RWPE1 (cell line): ENCODE data around the gene UROS.

Experiments
- CTCF ChIA-PET: fragments of 350-600 bp; sonication (Branson Sonifier 250); formaldehyde crosslinking; extraction: SDS; loops from one replicate; lab custom pipeline; 2021; lab: Yijun Ruan, JAX
- POLR2A ChIA-PET: fragments of 400-600 bp; formaldehyde crosslinking; extraction: SDS; loops from one replicate; lab custom pipeline; 2020; ENCODE audit warnings: antibody characterized with exemption; ENCODE audit not compliant: low non-redundant PET; lab: Yijun Ruan, JAX
- DNase-seq: peaks from one replicate; pipeline ENCODE4 v3.0.0; 2012; ENCODE audit warnings: low spot score
- H3K27ac ChIP-seq: fragments of 450-650 bp; 2 replicates; pipeline ENCODE4 v1.5.1; 2017
- TF ChIP-seq, protein P1 (sequence below): fragments of 450-650 bp; conservative IDR thresholded peaks from 2 replicates; pipeline ENCODE4 v1.5.1; 2017; ENCODE audit warnings: low read depth, mild to moderate bottlenecking

The UROS gene

DNA sequence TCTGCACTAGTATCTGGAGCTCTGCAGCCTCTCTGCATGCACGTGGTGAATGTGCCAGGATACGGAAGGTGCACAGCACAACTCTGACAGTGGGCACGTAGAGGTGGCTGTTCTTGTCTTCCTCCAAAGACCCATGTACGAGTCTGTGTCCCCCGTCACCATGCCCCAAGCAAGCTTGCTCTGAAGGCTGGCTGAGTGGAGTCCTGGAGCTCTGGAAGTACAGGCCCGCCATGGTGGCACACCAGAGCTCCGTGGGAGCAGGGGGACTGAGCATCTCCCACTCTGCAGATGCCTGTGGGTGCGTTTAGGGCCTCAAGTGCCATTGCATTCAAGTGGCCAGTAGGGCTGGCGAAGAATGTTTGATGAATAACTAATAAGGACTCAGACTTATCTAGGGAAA lies 17.3 kb upstream of the UROS start:
- H3K27ac ChIP-seq: no peak overlapping the region
- TF ChIP-seq, protein P1, sequence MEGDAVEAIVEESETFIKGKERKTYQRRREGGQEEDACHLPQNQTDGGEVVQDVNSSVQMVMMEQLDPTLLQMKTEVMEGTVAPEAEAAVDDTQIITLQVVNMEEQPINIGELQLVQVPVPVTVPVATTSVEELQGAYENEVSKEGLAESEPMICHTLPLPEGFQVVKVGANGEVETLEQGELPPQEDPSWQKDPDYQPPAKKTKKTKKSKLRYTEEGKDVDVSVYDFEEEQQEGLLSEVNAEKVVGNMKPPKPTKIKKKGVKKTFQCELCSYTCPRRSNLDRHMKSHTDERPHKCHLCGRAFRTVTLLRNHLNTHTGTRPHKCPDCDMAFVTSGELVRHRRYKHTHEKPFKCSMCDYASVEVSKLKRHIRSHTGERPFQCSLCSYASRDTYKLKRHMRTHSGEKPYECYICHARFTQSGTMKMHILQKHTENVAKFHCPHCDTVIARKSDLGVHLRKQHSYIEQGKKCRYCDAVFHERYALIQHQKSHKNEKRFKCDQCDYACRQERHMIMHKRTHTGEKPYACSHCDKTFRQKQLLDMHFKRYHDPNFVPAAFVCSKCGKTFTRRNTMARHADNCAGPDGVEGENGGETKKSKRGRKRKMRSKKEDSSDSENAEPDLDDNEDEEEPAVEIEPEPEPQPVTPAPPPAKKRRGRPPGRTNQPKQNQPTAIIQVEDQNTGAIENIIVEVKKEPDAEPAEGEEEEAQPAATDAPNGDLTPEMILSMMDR: no peak
- CTCF ChIA-PET: no interaction called here
- no peak for DNase-seq
- POLR2A ChIA-PET: no interaction called here

DNA sequence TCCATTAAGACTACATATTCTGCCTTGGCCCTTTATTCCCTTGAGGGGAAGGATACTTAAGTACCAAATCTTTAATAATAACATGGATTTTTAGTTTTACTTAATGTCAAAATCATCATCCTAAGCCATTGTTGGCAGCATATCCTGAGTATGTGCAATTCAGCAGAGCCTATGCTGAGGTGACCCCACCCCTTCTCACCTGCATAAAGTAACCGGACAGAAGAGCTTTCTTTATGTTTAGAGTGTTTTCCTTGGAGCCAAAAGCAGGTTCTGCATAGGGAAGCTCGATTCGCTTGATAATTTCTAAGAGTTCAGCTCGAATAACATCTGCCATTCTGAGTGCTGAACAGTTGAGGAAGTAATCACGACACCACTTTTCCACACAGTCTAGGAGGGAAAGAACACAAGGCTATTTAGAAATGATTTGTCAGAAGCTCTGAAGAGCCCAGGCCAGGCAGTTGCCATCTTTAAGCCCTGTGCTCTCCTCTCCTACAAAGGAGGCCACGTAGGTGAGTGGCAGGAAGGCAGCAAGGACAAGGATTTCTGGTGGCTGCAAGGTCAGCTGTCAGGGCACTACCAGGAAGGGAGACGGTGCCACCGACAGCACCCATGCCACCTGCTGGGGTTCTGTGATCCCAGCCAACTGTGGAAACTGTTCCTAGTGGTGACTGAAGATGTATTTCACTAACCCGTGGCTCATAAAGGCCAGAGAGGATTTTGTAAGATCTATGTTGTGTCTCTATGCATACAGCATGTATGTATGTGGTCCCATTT lies 15.9 kb upstream of the UROS start:
- POLR2A ChIA-PET: no interaction called here
- TF ChIP-seq, protein P1: no peak
- CTCF ChIA-PET: no interaction called here
- DNase-seq: no peak
- no peak overlapping the region for H3K27ac ChIP-seq

DNA sequence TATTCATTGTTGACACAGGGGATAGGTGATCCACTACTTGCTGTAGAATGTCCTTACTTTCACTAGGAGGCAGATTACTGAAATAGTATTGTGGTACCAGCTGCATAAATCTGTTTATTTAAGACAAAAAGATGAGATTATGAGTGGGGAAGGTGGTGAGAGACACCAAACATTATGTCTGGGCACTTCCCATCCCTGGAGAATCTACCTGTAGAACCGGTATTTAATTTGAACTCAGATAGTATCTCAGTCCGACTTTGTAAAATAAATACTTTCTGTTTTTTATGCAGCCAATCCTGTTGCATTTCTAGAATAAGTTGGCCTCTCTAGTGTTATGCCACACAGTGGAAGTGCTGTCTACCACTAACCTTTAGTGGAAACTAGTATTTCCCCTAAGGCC lies 13.7 kb upstream of the UROS start:
- no peak overlapping the region for H3K27ac ChIP-seq
- ChIA-PET POLR2A (no interaction called here), CTCF (interaction anchor here (0.7 kb wide), 1 partner anchor 1150 kb away, joined by 5 read pairs; no protein-coding TSS in a partner anchor)
- TF ChIP-seq, protein P1: no peak
- DNase-seq: no peak

DNA sequence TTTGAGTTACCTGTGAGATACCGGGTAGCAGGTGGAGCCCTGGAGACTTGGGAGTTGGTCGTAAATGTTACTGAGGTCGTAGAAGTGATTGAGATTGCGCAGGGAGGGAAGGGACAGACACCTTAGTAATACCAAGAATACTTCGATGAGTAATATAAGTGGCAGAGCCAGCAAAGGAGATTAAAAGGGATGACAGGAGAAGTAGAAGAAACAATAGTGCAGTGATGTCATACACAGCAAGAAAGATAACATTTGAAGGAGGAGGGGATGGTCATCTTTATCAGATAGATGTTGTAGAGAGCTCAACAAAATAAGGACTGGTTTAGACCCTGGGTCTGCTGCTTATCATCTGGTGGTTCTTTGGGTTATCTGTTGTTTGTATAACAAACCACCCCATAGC lies 5.3 kb upstream of the UROS start:
- H3K27ac ChIP-seq: no peak overlapping the region
- TF ChIP-seq, protein P1: no peak
- no peak for DNase-seq
- ChIA-PET CTCF (interaction anchor here (0.6 kb wide), 1 partner anchor 41 kb away, joined by 4 read pairs; no protein-coding TSS in a partner anchor), POLR2A (no interaction called here)

DNA sequence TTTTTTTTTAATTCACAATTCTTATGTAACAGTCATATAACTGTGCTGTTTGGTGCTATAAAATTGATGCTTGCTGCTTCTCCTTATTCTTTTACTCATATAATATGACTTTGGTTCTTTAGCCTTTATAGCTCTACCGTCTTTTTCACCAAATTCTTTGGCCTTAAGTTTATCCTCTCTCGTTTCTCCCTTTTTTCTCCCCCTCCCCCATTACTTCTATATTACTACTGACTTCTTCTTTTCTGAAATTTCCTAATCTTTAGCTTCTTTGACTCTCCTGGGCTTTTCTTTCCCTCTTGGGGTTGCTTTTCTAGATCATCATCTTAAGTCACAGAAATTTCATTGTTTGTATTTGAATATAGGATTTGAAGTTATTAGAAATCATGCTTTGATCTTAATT lies 4.1 kb upstream of the UROS start:
- CTCF ChIA-PET: no interaction called here
- POLR2A ChIA-PET: no interaction called here
- TF ChIP-seq, protein P1: no peak
- H3K27ac ChIP-seq: no peak overlapping the region
- no peak for DNase-seq

DNA sequence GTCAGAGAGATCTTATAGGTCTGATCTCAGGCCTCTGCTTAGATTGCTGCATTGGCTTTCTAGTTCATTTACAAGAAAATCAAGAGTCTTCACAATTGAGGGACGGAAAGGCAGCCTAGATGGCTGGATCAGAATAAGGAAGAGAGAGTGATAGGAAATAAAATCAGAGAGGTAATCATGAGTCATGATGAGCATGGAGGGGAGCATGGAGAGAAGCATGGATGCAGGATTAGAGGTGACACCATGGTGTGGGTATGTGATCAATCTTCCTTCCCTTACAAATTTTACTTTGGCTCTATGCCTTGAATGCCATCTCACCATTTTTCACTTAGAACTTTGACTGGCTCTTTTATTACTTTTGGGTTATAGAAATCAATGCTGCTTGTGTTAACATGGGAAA lies 1.7 kb upstream of the UROS start:
- peak; percentile 68 for DNase-seq
- H3K27ac ChIP-seq: no peak overlapping the region
- ChIA-PET POLR2A (no interaction called here), CTCF (no interaction called here)
- TF ChIP-seq, protein P1: no peak
